CD14-positive monocyte (primary cell): ENCODE measurements around the gene NEMP2. TPM values are rescaled to one million over a fixed set of nuclear protein-coding genes. Genes with fewer than 3 reads are reported as not detected.

Experiments
- DNase-seq, 3 donors: peaks; one replicate each; pipeline ENCODE4 v3.0.0-alpha.2; 2011 to 2022
- H2AFZ ChIP-seq: 2 replicates; pipeline ENCODE4 v1.6.0; 2012; ENCODE audit warnings: mild to moderate bottlenecking, low read depth, low read length, inconsistent platforms; ENCODE audit not compliant: insufficient read depth, poor library complexity, severe bottlenecking
- H3K27ac ChIP-seq, 2 donors: 1 replicate in 1 of 2; 2 replicates in 1 of 2; pipeline ENCODE4 v1.5.1; 2012 to 2013; ENCODE audit warnings: low read length in 2 of 2, control low read depth in 1 of 2, inconsistent platforms in 1 of 2, low read depth in 1 of 2, mild to moderate bottlenecking in 1 of 2
- H3K27me3 ChIP-seq, 2 donors: one replicate each; pipeline versions ENCODE4 v1.6.0 to v1.6.1; 2011 to 2013; ENCODE audit warnings: low read length in 2 of 2; ENCODE audit not compliant: control insufficient read depth in 2 of 2, insufficient read depth in 2 of 2
- H3K36me3 ChIP-seq, 2 donors: replicated peaks in 1 of 2; 1 replicate in 1 of 2; 2 replicates in 1 of 2; pipeline versions ENCODE4 v1.5.1 to v1.6.1; 2012 to 2013; ENCODE audit warnings: low read length in 2 of 2, control low read depth in 1 of 2, inconsistent platforms in 1 of 2, mild to moderate bottlenecking in 1 of 2; ENCODE audit not compliant: insufficient read depth in 2 of 2, control insufficient read depth in 1 of 2
- H3K4me1 ChIP-seq, 2 donors: 1 replicate in 1 of 2; 2 replicates in 1 of 2; pipeline versions ENCODE4 v1.5.1 to v1.6.1; 2012 to 2013; ENCODE audit warnings: low read length in 2 of 2, control low read depth in 1 of 2, inconsistent platforms in 1 of 2, mild to moderate bottlenecking in 1 of 2, moderate library complexity in 1 of 2; ENCODE audit not compliant: insufficient read depth in 2 of 2, control insufficient read depth in 1 of 2
- H3K4me2 ChIP-seq: replicated peaks from 2 replicates; pipeline ENCODE3; 2012; ENCODE audit warnings: low read length, moderate library complexity, mild to moderate bottlenecking; ENCODE audit not compliant: poor library complexity, severe bottlenecking; ENCODE audit errors: extremely low read depth
- H3K4me3 ChIP-seq, 3 experiments: fragments of 200-600 bp in 1 of 3; sonication (generic) in 1 of 3; replicated peaks in 1 of 3; 1 replicate in 2 of 3; 2 replicates in 1 of 3; pipeline ENCODE4 v1.5.1; 2011 to 2013; ENCODE audit warnings: low read length in 3 of 3, mild to moderate bottlenecking in 3 of 3, control low read depth in 2 of 3, low read depth in 2 of 3, inconsistent platforms in 1 of 3, moderate library complexity in 1 of 3
- H3K79me2 ChIP-seq: 2 replicates; pipeline ENCODE4 v1.6.0; 2012; ENCODE audit warnings: mild to moderate bottlenecking, control low read depth, inconsistent platforms, low read length, moderate library complexity; ENCODE audit not compliant: insufficient read depth
- H3K9ac ChIP-seq: 2 replicates; pipeline ENCODE4 v1.6.0; 2017; ENCODE audit warnings: low read length, mild to moderate bottlenecking; ENCODE audit not compliant: insufficient read depth, poor library complexity, severe bottlenecking
- H3K9me3 ChIP-seq, 2 donors: replicated peaks in 1 of 2; 1 replicate in 1 of 2; 2 replicates in 1 of 2; pipeline versions ENCODE4 v1.5.1 to v1.6.1; 2012 to 2013; ENCODE audit warnings: low read length in 2 of 2, control low read depth in 1 of 2; ENCODE audit not compliant: control insufficient read depth in 1 of 2, insufficient read depth in 1 of 2
- H4K20me1 ChIP-seq: 2 replicates; pipeline ENCODE4 v1.6.0; 2012; ENCODE audit warnings: mild to moderate bottlenecking, low read length, control low read depth, moderate library complexity; ENCODE audit not compliant: insufficient read depth
- H3K27ac Mint-ChIP-seq, 7 donors: one replicate each; pipeline ENCODE4 v1.8.0; 2020; ENCODE audit warnings: mild to moderate bottlenecking in 7 of 7, mixed read lengths in 7 of 7, moderate library complexity in 6 of 7, inconsistent platforms in 2 of 7
- H3K27me3 Mint-ChIP-seq, 3 donors: one replicate each; pipeline ENCODE4 v1.8.0; 2021 to 2022; ENCODE audit warnings: low read depth in 3 of 3, mild to moderate bottlenecking in 3 of 3, mixed read lengths in 3 of 3, moderate library complexity in 3 of 3, inconsistent platforms in 1 of 3
- H3K36me3 Mint-ChIP-seq, 2 donors: one replicate each; pipeline ENCODE4 v1.8.0; 2020; ENCODE audit warnings: mixed read lengths in 2 of 2, inconsistent platforms in 1 of 2, mild to moderate bottlenecking in 1 of 2
- H3K4me1 Mint-ChIP-seq: one replicate; pipeline ENCODE4 v1.8.0; 2020; ENCODE audit warnings: mild to moderate bottlenecking, mixed read lengths
- H3K4me3 Mint-ChIP-seq, 2 donors: one replicate each; pipeline ENCODE4 v1.8.0; 2020; ENCODE audit warnings: mild to moderate bottlenecking in 2 of 2, mixed read lengths in 2 of 2, moderate library complexity in 1 of 2
- H3K9me3 Mint-ChIP-seq, 7 donors: one replicate each; pipeline ENCODE4 v1.8.0; 2020 to 2022; ENCODE audit warnings: mixed read lengths in 7 of 7, mild to moderate bottlenecking in 6 of 7, moderate library complexity in 6 of 7, inconsistent platforms in 2 of 7
- WGBS: methylation state at CpG from one replicate; pipeline ENCODE4 v1.1.5; 2013; ENCODE audit warnings: missing lambda C conversion rate; ENCODE audit not compliant: insufficient coverage; 5-methylcytosine and 5-hydroxymethylcytosine counted together
- intact Hi-C, 2 donors: fragments of 100-400 bp; cut with micrococcal nuclease; formaldehyde crosslinking; loops; one replicate each; pipeline versions ENCODE4 v1.15.0 to v1.15.1; 2023
- polyA plus RNA-seq, 3 donors: library from polyadenylated mRNA; depleted of rRNA in 1 of 3; unstranded in 2 of 3; stranded (reverse) in 1 of 3; fragments of 300-500 nt in 2 of 3; fragments of >200 nt in 1 of 3; fragmentation: Illumina TruSeq in 2 of 3; gene quantifications; 1 replicate in 2 of 3; 2 replicates in 1 of 3; pipeline ENCODE4 v1.2.3, GENCODE V29; 2012 to 2021
- TF ChIP-seq, protein P1 (sequence below): fragments of 200-600 bp; IDR thresholded peaks from one replicate; pipeline ENCODE4 v1.8.0; 2022; ENCODE audit warnings: antibody characterized with exemption, mild to moderate bottlenecking

NEMP2 gene
- polyA plus RNA-seq, 3 donors: 0.44 to 2.5 (median 1.5) TPM

- Histone ChIP-seq H3K4me3 (no peak overlapping the region), H4K20me1 (no peaks in the 10 kb centered on the region), H3K27ac (no peak overlapping the region), H3K4me2 (no peak overlapping the region), H3K4me1 (no peaks in the 10 kb centered on the region), H3K36me3 (no peaks in the 10 kb centered on the region), H3K27me3 (no peaks in the 10 kb centered on the region), H2AFZ (no peak overlapping the region), H3K79me2 (no peaks in the 10 kb centered on the region), H3K9ac (no peak overlapping the region), H3K9me3 (no peaks in the 10 kb centered on the region)
- DNase-seq: no peak
- Mint-ChIP-seq H3K27ac (no peak overlapping the region), H3K27me3 (peaks cover 0 to 3% (median 2%) of the 10 kb centered on the region in 3 donors), H3K9me3 (peaks cover 0 to 3% (median 0%) of the 10 kb centered on the region in 7 donors), H3K4me1 (peaks cover 7% of the 10 kb centered on the region), H3K4me3 (no peak overlapping the region), H3K36me3 (no peaks in the 10 kb centered on the region)
- WGBS: 50% methylated on average over 1 of the region's 1 CpG
- TF ChIP-seq, protein P1, sequence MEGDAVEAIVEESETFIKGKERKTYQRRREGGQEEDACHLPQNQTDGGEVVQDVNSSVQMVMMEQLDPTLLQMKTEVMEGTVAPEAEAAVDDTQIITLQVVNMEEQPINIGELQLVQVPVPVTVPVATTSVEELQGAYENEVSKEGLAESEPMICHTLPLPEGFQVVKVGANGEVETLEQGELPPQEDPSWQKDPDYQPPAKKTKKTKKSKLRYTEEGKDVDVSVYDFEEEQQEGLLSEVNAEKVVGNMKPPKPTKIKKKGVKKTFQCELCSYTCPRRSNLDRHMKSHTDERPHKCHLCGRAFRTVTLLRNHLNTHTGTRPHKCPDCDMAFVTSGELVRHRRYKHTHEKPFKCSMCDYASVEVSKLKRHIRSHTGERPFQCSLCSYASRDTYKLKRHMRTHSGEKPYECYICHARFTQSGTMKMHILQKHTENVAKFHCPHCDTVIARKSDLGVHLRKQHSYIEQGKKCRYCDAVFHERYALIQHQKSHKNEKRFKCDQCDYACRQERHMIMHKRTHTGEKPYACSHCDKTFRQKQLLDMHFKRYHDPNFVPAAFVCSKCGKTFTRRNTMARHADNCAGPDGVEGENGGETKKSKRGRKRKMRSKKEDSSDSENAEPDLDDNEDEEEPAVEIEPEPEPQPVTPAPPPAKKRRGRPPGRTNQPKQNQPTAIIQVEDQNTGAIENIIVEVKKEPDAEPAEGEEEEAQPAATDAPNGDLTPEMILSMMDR: no peak
- intact Hi-C loops: no loop called here
These were observed 40.7 kb upstream of the NEMP2 start for GRCh38 chr2:190575263-190575662.

GRCh38 chr2:190574169-190574568, 39.6 kb upstream of the NEMP2 start:
- H3K9me3 Mint-ChIP-seq: peaks cover 0 to 3% (median 0%) of the 10 kb centered on the region in 7 donors
- no peak overlapping the region for H3K9ac ChIP-seq
- H2AFZ ChIP-seq: no peak overlapping the region
- intact Hi-C loops: no loop called here
- H3K27ac Mint-ChIP-seq: no peak overlapping the region
- H3K27ac ChIP-seq: no peak overlapping the region
- no peak overlapping the region for H3K4me3 Mint-ChIP-seq
- no peaks in the 10 kb centered on the region for H4K20me1 ChIP-seq
- no peaks in the 10 kb centered on the region for H3K36me3 Mint-ChIP-seq
- H3K4me3 ChIP-seq: no peak overlapping the region
- no peaks in the 10 kb centered on the region for H3K4me1 ChIP-seq
- peaks cover 7% of the 10 kb centered on the region for H3K4me1 Mint-ChIP-seq
- DNase-seq: no peak
- H3K79me2 ChIP-seq: no peaks in the 10 kb centered on the region
- peaks cover 0 to 4% (median 2%) of the 10 kb centered on the region in 3 donors for H3K27me3 Mint-ChIP-seq
- no peaks in the 10 kb centered on the region for H3K27me3 ChIP-seq
- no peaks in the 10 kb centered on the region for H3K9me3 ChIP-seq
- no peak overlapping the region for H3K4me2 ChIP-seq
- TF ChIP-seq, protein P1: no peak
- no peaks in the 10 kb centered on the region for H3K36me3 ChIP-seq
